H1 (cell line): ENCODE results near the gene RIPK4. TPM values are rescaled to one million over a fixed set of nuclear protein-coding genes. Genes with fewer than 3 reads are reported as not detected.
A peak's percentile ranks its signal among the peaks of the same experiment; 100 is the strongest.

Experiments
- CTCF ChIA-PET: fragments of 300-600 bp; sonication (Branson Sonifier 250); formaldehyde crosslinking; loops from one replicate; lab custom pipeline; 2021; ENCODE audit not compliant: partially characterized antibody; lab: Charles Lee
- POLR2A ChIA-PET: fragments of 300-600 bp; sonication (Branson Sonifier 250); formaldehyde crosslinking; loops from one replicate; lab custom pipeline; 2021; ENCODE audit warnings: inconsistent platforms; ENCODE audit not compliant: partially characterized antibody; lab: Charles Lee
- DNase-seq, 2 experiments: peaks; one replicate each; pipeline versions ENCODE4 v3.0.0 to v3.0.0-alpha.2; 2010 to 2022; ENCODE audit warnings: low spot score in 2 of 2, low read depth in 1 of 2, mixed read lengths in 1 of 2
- FAIRE-seq: peaks from 2 replicates; lab custom pipeline; 2011; peaks lifted over from hg19 to GRCh38; lab: Jason Lieb, UNC
- H2AFZ ChIP-seq: 2 replicates; pipeline ENCODE4 v1.8.1; 2012; ENCODE audit warnings: low read length, inconsistent platforms
- H2AK5ac ChIP-seq: 2 replicates; pipeline ENCODE4 v1.6.1; 2013; ENCODE audit warnings: low read depth, low read length
- H2BK120ac ChIP-seq: replicated peaks from 2 replicates; pipeline ENCODE3; 2013; ENCODE audit warnings: low read depth, low read length, inconsistent platforms
- H2BK12ac ChIP-seq: 2 replicates; pipeline ENCODE4 v1.6.1; 2013; ENCODE audit warnings: low read depth, low read length
- H2BK15ac ChIP-seq: 2 replicates; pipeline ENCODE4 v1.6.1; 2013; ENCODE audit warnings: low read length
- H2BK20ac ChIP-seq: 2 replicates; pipeline ENCODE4 v1.6.1; 2013; ENCODE audit warnings: low read length
- H2BK5ac ChIP-seq: 2 replicates; pipeline ENCODE4 v1.6.1; 2013; ENCODE audit warnings: low read depth, low read length
- H3K14ac ChIP-seq: 2 replicates; pipeline ENCODE4 v1.6.1; 2013; ENCODE audit warnings: inconsistent platforms; ENCODE audit not compliant: insufficient read length
- H3K18ac ChIP-seq: 2 replicates; pipeline ENCODE4 v1.6.1; 2013; ENCODE audit warnings: low read length; ENCODE audit errors: extremely low read depth
- H3K23ac ChIP-seq: 2 replicates; pipeline ENCODE4 v1.6.1; 2013; ENCODE audit warnings: inconsistent platforms; ENCODE audit not compliant: insufficient read length
- H3K23me2 ChIP-seq: 2 replicates; pipeline ENCODE4 v1.6.1; 2013; ENCODE audit warnings: low read depth, low read length
- H3K27ac ChIP-seq: 2 replicates; pipeline ENCODE4 v1.6.1; 2011; ENCODE audit warnings: low read depth, low read length, inconsistent platforms
- H3K27me3 ChIP-seq, 4 experiments: replicated peaks in 1 of 4; 1 replicate in 1 of 4; 2 replicates in 3 of 4; pipeline versions ENCODE4 v1.6.1 to v1.8.1; 2011 to 2013; ENCODE audit warnings: low read length in 3 of 4, mild to moderate bottlenecking in 3 of 4, inconsistent platforms in 2 of 4, mixed read lengths in 2 of 4, moderate library complexity in 1 of 4; ENCODE audit not compliant: control insufficient read depth in 3 of 4, insufficient read depth in 3 of 4; ENCODE audit errors: extremely low read depth in 1 of 4
- H3K36me3 ChIP-seq, 4 experiments: 2 replicates each; pipeline versions ENCODE4 v1.6.1 to v1.8.1; 2011 to 2013; ENCODE audit warnings: mild to moderate bottlenecking in 4 of 4, low read length in 3 of 4, moderate library complexity in 2 of 4, control low read depth in 1 of 4, inconsistent platforms in 1 of 4; ENCODE audit not compliant: insufficient read depth in 4 of 4, control insufficient read depth in 2 of 4
- H3K4ac ChIP-seq: replicated peaks from 2 replicates; pipeline ENCODE3; 2013; ENCODE audit warnings: low read length, low read depth, mixed read lengths, inconsistent platforms; ENCODE audit not compliant: insufficient read length
- H3K4me1 ChIP-seq, 4 experiments: replicated peaks in 1 of 4; 1 replicate in 1 of 4; 2 replicates in 3 of 4; pipeline versions ENCODE4 v1.6.1 to v1.8.1; 2011 to 2013; ENCODE audit warnings: low read length in 3 of 4, inconsistent platforms in 2 of 4, mixed read lengths in 1 of 4; ENCODE audit not compliant: insufficient read depth in 4 of 4, control insufficient read depth in 3 of 4
- H3K4me2 ChIP-seq, 2 experiments: 2 replicates each; pipeline versions ENCODE4 v1.6.1 to v1.8.1; 2011 to 2013; ENCODE audit warnings: low read depth in 2 of 2, low read length in 2 of 2, control low read depth in 1 of 2, inconsistent platforms in 1 of 2, mild to moderate bottlenecking in 1 of 2; ENCODE audit not compliant: insufficient read depth in 1 of 2
- H3K4me3 ChIP-seq, 4 experiments: fragments of 200-600, 300-600 bp in 1 of 4; sonication (generic), shearing (Covaris generic), sonication (Bioruptor Twin) in 1 of 4; 2 replicates each; pipeline versions ENCODE4 v1.5.1 to v1.8.1; 2011 to 2016; ENCODE audit warnings: low read length in 4 of 4, low read depth in 3 of 4, control low read depth in 2 of 4, inconsistent platforms in 2 of 4, mild to moderate bottlenecking in 2 of 4, mixed read lengths in 1 of 4, moderate library complexity in 1 of 4; ENCODE audit not compliant: insufficient read depth in 2 of 4; ENCODE audit errors: extremely low read depth in 1 of 4
- H3K56ac ChIP-seq: replicated peaks from 2 replicates; pipeline ENCODE3; 2013; ENCODE audit warnings: low read depth, mild to moderate bottlenecking, mixed read lengths, low read length, inconsistent platforms; ENCODE audit not compliant: insufficient read length
- H3K79me1 ChIP-seq: 2 replicates; pipeline ENCODE4 v1.6.1; 2013; ENCODE audit warnings: low read depth, low read length, control low read depth
- H3K79me2 ChIP-seq, 2 experiments: 2 replicates each; pipeline versions ENCODE4 v1.6.1 to v1.8.1; 2012 to 2013; ENCODE audit warnings: low read length in 2 of 2, mild to moderate bottlenecking in 2 of 2, inconsistent platforms in 1 of 2; ENCODE audit not compliant: insufficient read depth in 2 of 2, control insufficient read depth in 1 of 2
- H3K9ac ChIP-seq, 4 experiments: replicated peaks in 1 of 4; 1 replicate in 1 of 4; 2 replicates in 3 of 4; pipeline versions ENCODE4 v1.6.1 to v1.8.1; 2011 to 2013; ENCODE audit warnings: low read depth in 3 of 4, low read length in 3 of 4, control low read depth in 2 of 4, mild to moderate bottlenecking in 2 of 4, moderate library complexity in 2 of 4, inconsistent platforms in 1 of 4; ENCODE audit errors: extremely low read depth in 1 of 4
- H3K9me3 ChIP-seq, 2 experiments: 2 replicates each; pipeline versions ENCODE4 v1.6.1 to v1.8.1; 2012 to 2013; ENCODE audit warnings: mild to moderate bottlenecking in 2 of 2, moderate library complexity in 2 of 2, control low read depth in 1 of 2, inconsistent platforms in 1 of 2, low read depth in 1 of 2, low read length in 1 of 2, mixed read lengths in 1 of 2; ENCODE audit not compliant: insufficient read depth in 2 of 2
- H4K20me1 ChIP-seq, 2 experiments: replicated peaks in 1 of 2; 2 replicates each; pipeline versions ENCODE3 to v1.8.1; 2011 to 2013; ENCODE audit warnings: inconsistent platforms in 2 of 2, low read length in 2 of 2, mild to moderate bottlenecking in 1 of 2; ENCODE audit not compliant: insufficient read depth in 2 of 2, control insufficient read depth in 1 of 2
- H4K5ac ChIP-seq: 2 replicates; pipeline ENCODE4 v1.6.1; 2013; ENCODE audit warnings: low read length, low read depth, mixed read lengths, inconsistent platforms; ENCODE audit not compliant: insufficient read length
- H4K8ac ChIP-seq: 2 replicates; pipeline ENCODE4 v1.8.0; 2013; ENCODE audit warnings: mild to moderate bottlenecking, moderate library complexity, low read length, inconsistent platforms; ENCODE audit not compliant: insufficient read depth; ENCODE audit errors: extremely low read depth
- H4K91ac ChIP-seq: replicated peaks from 2 replicates; pipeline ENCODE3; 2013; ENCODE audit warnings: low read length, mixed read lengths, inconsistent platforms; ENCODE audit not compliant: insufficient read length
- ASH2L ChIP-seq: fragments of 200-600, 300-600 bp; sonication (generic); IDR thresholded peaks from one replicate; pipeline ENCODE4 v1.7.1; 2017; ENCODE audit warnings: low read length
- ATF3 ChIP-seq: IDR thresholded peaks from 2 replicates; pipeline ENCODE4 v1.6.1; 2011; ENCODE audit warnings: low read depth, mild to moderate bottlenecking, low read length; ENCODE audit not compliant: insufficient read depth
- BCL11A ChIP-seq, 2 experiments: IDR thresholded peaks; one replicate each; pipeline ENCODE4 v1.6.1; 2011; ENCODE audit warnings: low read depth in 2 of 2, low read length in 2 of 2, mild to moderate bottlenecking in 2 of 2
- BRCA1 ChIP-seq: IDR thresholded peaks from 2 replicates; pipeline ENCODE4 v1.6.1; 2012; ENCODE audit warnings: low read depth, low read length, improper control_type of control experiment
- CTCF ChIP-seq, 3 experiments: IDR thresholded peaks; 1 replicate in 2 of 3; 2 replicates in 1 of 3; pipeline versions ENCODE4 v1.5.1 to v1.6.1; 2011; ENCODE audit warnings: low read length in 3 of 3, mild to moderate bottlenecking in 3 of 3, inconsistent platforms in 2 of 3, low read depth in 1 of 3, moderate library complexity in 1 of 3; ENCODE audit not compliant: insufficient read depth in 1 of 3; ENCODE audit errors: control extremely low read depth in 1 of 3
- NANOG ChIP-seq: IDR thresholded peaks from 2 replicates; pipeline ENCODE4 v1.6.1; 2011; ENCODE audit warnings: low read length, low read depth, mild to moderate bottlenecking, inconsistent platforms; ENCODE audit not compliant: insufficient read depth, poor library complexity, severe bottlenecking
- PHF8 ChIP-seq: fragments of 200-600 bp; sonication (generic); conservative IDR thresholded peaks from 2 replicates; pipeline ENCODE4 v1.7.1; 2012; ENCODE audit warnings: low read depth, mild to moderate bottlenecking, inconsistent platforms, low read length, moderate library complexity
- SUZ12 ChIP-seq: fragments of 200-600 bp; sonication (generic); IDR thresholded peaks from 2 replicates; pipeline ENCODE4 v1.6.1; 2012; ENCODE audit warnings: mild to moderate bottlenecking, inconsistent platforms, low read length, moderate library complexity, mixed read lengths
- WGBS, 2 experiments: shearing (Covaris generic) in 1 of 2; methylation state at CpG; one replicate each; pipeline versions ENCODE4 v1.1.6 to v1.1.7; 2013 to 2015; ENCODE audit warnings: low lambda C conversion rate in 2 of 2, mixed read lengths in 2 of 2, inconsistent platforms in 1 of 2, low coverage in 1 of 2, missing lambda C conversion rate in 1 of 2; ENCODE audit not compliant: insufficient replicate concordance in 2 of 2, insufficient coverage in 1 of 2, insufficient read length in 1 of 2; ENCODE audit errors: extremely low coverage in 1 of 2, missing lambda C conversion rate in 1 of 2; 5-methylcytosine and 5-hydroxymethylcytosine counted together
- polyA plus RNA-seq, 7 experiments: library from polyadenylated mRNA; depleted of rRNA in 3 of 7; stranded (reverse) in 5 of 7; unstranded in 2 of 7; fragments of >200 nt in 5 of 7; fragments of 200-250 nt in 2 of 7; gene quantifications; 1 replicate in 5 of 7; 2 replicates in 1 of 7; 4 replicates in 1 of 7; pipeline versions ENCODE4 v1.2.1 to v1.2.3, GENCODE V29; 2011 to 2013; ENCODE audit warnings: missing spikeins in 2 of 7, mixed read lengths in 2 of 7
- total RNA-seq: library from RNA; stranded (reverse); fragmentation: NEBNext Ultra II Directional; extraction: Animal tissue kit (Norgen Biotek cat#: 25700); gene quantifications from 2 replicates; pipeline ENCODE4 v1.2.1, GENCODE V29; 2021

Gene RIPK4
- total and polyA plus RNA-seq, 2 of the 8 experiments (the other 6 are each of a cell fraction or from before 2014, with no cell fraction given), result 2.7 to 5.6 TPM

- 58% methylated on average over 8 of the region's 8 CpGs; no CpG with 5 or more reads in 1 of the 2 experiments for WGBS, 2 experiments
- DNase-seq, result no peak
- Histone ChIP-seq H3K79me2 (peaks cover 0 to 31% of the 10 kb centered on the region in 2 experiments; a peak in 3 of 4 replicates), H3K9me3 (no peaks in the 10 kb centered on the region), H3K23ac (no peak overlapping the region), H3K9ac (no peak overlapping the region), H2AK5ac (no peak overlapping the region), H3K56ac (no peak overlapping the region), H2BK12ac (peak overlapping the region; percentile 3; the same call in 1 of the 2 replicates), H3K23me2 (peaks cover 28% of the 10 kb centered on the region), H2BK20ac (no peak overlapping the region), H3K18ac (peak overlapping the region; percentile 15; the same call in 1 of the 2 replicates), H4K8ac (no peak overlapping the region; the same call in 1 of the 2 replicates), H3K4me2 (peak overlapping the region; percentile 87 to 99), H2BK15ac (peak overlapping the region; percentile 77; the same call in 1 of the 2 replicates), H4K5ac (no peak overlapping the region), H4K20me1 (peaks cover 7 to 8% of the 10 kb centered on the region in 2 experiments), H3K4me3 (peak overlapping the region in 2 of 4 experiments; percentile 45 to 63; a peak in 3 of 8 replicates), H3K36me3 (no peaks in the 10 kb centered on the region), H3K79me1 (no peaks in the 10 kb centered on the region), H3K4me1 (peaks cover 31 to 52% (median 35%) of the 10 kb centered on the region in 4 experiments), H4K91ac (no peak overlapping the region), H2BK5ac (no peak overlapping the region), H3K14ac (no peak overlapping the region), H3K4ac (no peak overlapping the region), H3K27me3 (peaks cover 22 to 76% (median 64%) of the 10 kb centered on the region in 4 experiments), H3K27ac (no peak overlapping the region), H2AFZ (no peak overlapping the region), H2BK120ac (no peak overlapping the region)
- no peak for FAIRE-seq
- TF ChIP-seq ATF3 (no peak), BCL11A (IDR thresholded peaks at IDR 0.05; ENCODE audit: low read depth in 2 of 2, low read length in 2 of 2) (no peak), SUZ12 (no peak), PHF8 (no peak), BRCA1 (no peak), NANOG (no peak), ASH2L (no peak), CTCF (IDR thresholded peaks at IDR 0.05; ENCODE audit: control extremely low read depth in 1 of 3, insufficient read depth in 1 of 3, low read depth in 1 of 3, low read length in 3 of 3) (no peak)
- POLR2A ChIA-PET, result interaction anchor here (0.6 to 4.2 kb wide), 6 partner anchors 8 to 310 kb away, joined by 3 to 23 read pairs (median 8); no protein-coding TSS in a partner anchor
- CTCF ChIA-PET, result interaction anchor here (1.0 to 9.1 kb wide), 8 partner anchors 10 to 296 kb away, joined by 3 to 71 read pairs (median 8); no protein-coding TSS in a partner anchor
These were observed 2.9 kb downstream of the RIPK4 start for GRCh38 chr21:41763996-41764395.
